D721Med (cell line): ENCODE measurements around the gene LAPTM4A.

Experiments
- DNase-seq: peaks from one replicate; pipeline ENCODE4 v3.0.0; 2011; ENCODE audit warnings: low spot score; ENCODE audit not compliant: insufficient read length
- FAIRE-seq: peaks from 2 replicates; lab custom pipeline; 2011; peaks lifted over from hg19 to GRCh38; lab: Jason Lieb, UNC
- CTCF ChIP-seq: IDR thresholded peaks from 2 replicates; pipeline ENCODE4 v1.5.1; 2012; ENCODE audit warnings: mild to moderate bottlenecking, control low read depth; ENCODE audit not compliant: insufficient read depth; ENCODE audit errors: missing control alignments

The LAPTM4A gene

DNA sequence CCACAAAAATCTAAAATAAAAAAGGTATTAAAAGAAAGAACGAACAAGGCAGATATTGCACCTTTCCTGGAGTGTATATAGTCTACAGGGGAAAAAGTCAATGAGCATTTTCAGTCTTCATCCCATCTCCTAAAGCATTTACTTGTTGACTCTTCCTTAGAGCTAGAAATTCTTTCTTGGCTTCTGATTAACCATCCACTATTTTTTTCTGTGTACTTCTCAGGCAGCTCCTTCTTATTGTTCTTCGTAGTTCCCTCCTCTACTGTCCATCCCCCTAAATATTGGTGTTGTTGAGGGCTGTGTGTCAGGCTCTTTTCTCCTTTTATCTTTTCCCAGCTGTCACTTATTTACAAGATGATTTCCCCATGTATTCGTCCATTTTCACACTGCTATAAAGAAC lies 3.5 kb upstream of the LAPTM4A start:
- TF ChIP-seq CTCF, result no peak
- DNase-seq (no peak), FAIRE-seq (no peak)

DNA sequence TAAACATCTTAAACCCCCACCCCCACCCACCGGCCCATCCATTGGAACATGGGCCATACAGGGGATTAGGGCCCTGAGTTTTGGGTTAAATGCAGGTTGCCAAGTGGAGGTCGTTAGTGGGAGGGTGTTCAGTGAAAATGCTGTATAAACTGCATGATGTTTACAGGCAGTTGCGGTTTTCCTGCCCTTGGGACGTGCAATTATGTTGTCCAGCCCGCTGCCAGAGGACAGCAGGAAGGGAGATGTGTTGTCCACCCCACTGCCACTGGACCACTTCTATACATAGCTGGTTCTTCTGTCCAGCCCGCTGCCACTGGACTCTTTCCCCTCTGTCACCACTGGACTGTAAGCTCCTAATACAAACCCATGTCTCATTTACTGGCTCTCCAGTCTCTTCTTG lies 2.7 kb upstream of the LAPTM4A start:
- DNase-seq (no peak), FAIRE-seq (no peak)
- no peak for TF ChIP-seq CTCF

DNA sequence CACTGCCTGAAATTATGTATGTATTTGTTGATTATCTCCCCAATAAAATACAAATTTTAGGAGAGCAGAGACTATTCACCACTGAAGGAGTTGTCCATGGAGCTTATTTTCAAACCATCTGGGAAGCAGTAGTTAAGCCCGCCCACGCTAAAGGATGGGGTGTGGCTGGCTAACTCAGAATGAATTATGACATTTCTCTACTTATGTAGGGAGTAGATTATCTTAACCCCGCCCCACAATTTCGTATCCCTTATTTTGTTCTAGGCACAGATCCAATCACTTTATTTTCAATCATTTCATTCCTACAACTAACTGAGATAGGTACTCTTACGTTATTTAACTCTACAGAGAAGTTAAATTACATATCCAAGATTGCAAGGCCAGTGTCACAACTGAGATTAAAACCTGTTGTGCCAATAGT lies 1.4 kb upstream of the LAPTM4A start:
- no peak for FAIRE-seq
- DNase-seq, result no peak

DNA sequence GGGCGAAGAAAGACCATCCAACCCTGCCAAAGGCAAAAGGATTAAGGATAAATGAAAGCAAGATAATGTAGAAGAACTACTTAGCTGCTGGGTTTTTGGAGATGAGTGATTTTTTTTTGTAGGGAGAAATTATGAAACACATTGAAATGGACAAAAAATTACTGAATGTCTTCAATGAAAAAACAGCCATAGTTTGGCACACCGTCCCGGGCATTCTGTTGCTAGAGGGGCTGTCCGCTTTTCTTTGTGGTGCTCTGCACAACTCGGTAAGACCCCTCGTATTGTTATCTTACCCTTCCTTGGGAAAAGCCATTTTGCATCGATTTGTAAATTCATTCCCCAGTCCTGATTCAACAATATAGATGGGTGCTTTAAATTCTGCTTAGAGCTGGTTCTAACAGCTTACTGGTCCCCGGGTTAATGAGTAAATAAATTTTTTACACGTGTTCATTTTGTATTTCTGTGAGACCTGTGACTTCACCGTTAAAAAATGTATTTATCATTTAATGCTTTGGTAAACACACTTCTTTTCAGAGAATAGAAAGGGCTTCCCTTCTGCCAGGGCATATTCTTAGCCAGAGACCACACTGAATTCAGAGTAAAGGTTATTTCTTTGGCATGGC lies 912 bp upstream of the LAPTM4A start:
- DNase-seq, result no peak
- TF ChIP-seq CTCF, result no peak
- no peak for FAIRE-seq

More for the DNA sequence above, 1.4 kb upstream of the LAPTM4A start:
- no peak for TF ChIP-seq CTCF

- TF ChIP-seq CTCF, result no peak
- DNase-seq (no peak), FAIRE-seq (no peak)
Observed at GRCh38 chr2:20050646-20051531, 539 bp downstream of the LAPTM4A start.

DNA sequence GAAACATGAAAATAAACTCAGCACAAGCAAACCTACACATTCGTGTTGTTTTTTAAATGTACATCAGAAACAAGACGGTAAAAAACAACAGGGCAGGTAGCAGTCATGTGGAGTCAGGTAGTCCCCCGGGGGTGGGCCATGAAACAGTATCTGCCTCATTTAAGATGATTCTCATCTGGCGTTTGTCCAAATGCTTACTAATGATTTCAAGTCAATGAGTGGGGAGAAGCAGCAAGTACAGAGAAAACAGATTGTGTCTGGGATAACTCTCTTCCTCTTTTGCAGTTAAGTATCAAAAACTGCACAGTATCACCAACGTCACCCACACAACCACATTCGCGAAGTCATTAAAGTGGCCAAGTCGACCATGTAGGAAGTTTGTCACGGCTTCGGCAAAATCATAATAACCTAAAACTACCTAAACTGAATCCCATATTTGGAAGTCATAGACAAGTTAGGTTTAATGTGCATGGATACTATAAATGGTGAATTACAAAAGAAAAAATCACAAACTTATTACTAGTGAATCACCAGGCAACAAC lies 1.3 kb downstream of the LAPTM4A start:
- TF ChIP-seq CTCF, result no peak
- FAIRE-seq, result no peak
- DNase-seq, result no peak

DNA sequence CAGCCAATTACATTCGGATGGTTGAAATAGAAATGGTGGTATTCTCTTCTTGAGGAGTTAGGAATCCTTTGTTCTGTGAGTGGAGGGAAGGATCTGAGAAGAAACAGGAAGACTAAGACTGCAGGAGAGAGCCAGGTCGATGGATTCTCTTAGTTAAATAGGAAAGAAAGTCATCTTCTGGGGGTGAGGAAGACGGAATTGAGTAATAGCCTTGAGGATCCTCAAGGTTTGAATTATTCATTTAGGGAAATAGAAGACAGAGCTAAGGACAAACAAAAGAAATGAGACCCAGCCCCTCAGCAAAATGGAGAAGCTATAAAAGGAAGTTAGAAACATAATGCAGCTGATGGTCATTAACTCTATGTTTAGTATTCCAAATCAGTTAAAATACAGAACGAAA lies 1.8 kb downstream of the LAPTM4A start:
- DNase-seq (no peak), FAIRE-seq (no peak)
- TF ChIP-seq CTCF, result no peak
